Fibroblast of villous mesenchyme (primary cell): ENCODE data around the gene MAP2K7. TPM values are rescaled to one million over a fixed set of nuclear protein-coding genes. Genes with fewer than 3 reads are reported as not detected.
A peak's percentile ranks its signal among the peaks of the same experiment; 100 is the strongest.

Source experiments
- DNase-seq: peaks from one replicate; pipeline ENCODE4 v3.0.0-alpha.2; 2010; ENCODE audit warnings: low read depth
- H3K4me3 ChIP-seq: 2 replicates; pipeline ENCODE4 v1.5.1; 2011; ENCODE audit warnings: low read depth, mild to moderate bottlenecking, low read length
- total RNA-seq: library from RNA; depleted of rRNA; stranded (reverse); fragments of >200 nt; gene quantifications from 2 replicates; pipeline ENCODE4 v1.2.3, GENCODE V29; 2012
- TF ChIP-seq, protein P1 (sequence below): IDR thresholded peaks from 2 replicates; pipeline ENCODE4 v1.5.1; 2012; ENCODE audit warnings: low read depth, mild to moderate bottlenecking, low read length; ENCODE audit not compliant: insufficient read depth

The MAP2K7 gene
- total RNA-seq, 1 donor = 12.1 TPM

DNA sequence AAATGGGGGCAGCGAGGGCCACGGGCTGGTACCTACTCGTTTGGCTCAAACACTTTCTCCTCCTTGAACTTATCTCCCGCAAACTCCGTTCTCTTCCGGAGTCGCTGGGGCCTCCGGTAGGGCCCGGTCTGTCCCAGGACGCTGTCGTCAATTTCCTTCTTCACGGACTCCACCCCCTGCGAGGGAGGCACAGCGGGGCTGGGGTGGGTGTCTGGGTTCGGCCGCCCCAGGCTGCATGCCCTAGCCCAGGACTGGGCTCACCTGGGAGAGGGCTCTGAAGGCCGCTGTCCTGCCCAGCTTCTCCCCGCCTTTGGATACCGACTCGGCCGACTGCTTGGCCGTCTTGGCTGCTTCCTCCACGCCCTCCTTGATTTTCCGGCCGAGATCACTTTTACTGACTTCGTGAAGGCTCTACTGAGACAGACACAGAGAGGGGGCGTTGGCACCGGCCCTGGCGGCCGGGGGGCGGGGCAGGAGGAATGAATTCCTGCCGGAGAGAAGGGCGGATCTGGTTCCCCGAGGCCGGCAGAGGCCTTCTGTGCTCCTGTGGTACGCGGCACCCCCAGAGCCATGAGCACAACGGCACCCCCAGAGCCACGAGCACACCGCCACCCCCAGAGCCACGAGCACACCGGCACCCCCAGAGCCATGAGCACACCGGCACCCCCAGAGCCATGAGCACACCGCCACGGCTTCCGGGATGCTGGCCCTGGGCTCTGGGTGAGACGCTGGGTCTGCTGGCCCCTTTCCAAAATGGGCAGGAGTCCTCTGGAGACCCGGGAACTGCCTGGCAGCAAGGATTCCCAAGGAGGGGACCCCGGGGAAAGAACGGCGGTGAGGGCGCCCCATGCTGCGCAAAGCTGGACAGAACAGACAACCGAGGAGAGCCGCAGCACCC is 30.4 kb downstream of the MAP2K7 start:
- no peak overlapping the region for H3K4me3 ChIP-seq
- DNase-seq = no peak
- TF ChIP-seq, protein P1, sequence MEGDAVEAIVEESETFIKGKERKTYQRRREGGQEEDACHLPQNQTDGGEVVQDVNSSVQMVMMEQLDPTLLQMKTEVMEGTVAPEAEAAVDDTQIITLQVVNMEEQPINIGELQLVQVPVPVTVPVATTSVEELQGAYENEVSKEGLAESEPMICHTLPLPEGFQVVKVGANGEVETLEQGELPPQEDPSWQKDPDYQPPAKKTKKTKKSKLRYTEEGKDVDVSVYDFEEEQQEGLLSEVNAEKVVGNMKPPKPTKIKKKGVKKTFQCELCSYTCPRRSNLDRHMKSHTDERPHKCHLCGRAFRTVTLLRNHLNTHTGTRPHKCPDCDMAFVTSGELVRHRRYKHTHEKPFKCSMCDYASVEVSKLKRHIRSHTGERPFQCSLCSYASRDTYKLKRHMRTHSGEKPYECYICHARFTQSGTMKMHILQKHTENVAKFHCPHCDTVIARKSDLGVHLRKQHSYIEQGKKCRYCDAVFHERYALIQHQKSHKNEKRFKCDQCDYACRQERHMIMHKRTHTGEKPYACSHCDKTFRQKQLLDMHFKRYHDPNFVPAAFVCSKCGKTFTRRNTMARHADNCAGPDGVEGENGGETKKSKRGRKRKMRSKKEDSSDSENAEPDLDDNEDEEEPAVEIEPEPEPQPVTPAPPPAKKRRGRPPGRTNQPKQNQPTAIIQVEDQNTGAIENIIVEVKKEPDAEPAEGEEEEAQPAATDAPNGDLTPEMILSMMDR = no peak

DNA sequence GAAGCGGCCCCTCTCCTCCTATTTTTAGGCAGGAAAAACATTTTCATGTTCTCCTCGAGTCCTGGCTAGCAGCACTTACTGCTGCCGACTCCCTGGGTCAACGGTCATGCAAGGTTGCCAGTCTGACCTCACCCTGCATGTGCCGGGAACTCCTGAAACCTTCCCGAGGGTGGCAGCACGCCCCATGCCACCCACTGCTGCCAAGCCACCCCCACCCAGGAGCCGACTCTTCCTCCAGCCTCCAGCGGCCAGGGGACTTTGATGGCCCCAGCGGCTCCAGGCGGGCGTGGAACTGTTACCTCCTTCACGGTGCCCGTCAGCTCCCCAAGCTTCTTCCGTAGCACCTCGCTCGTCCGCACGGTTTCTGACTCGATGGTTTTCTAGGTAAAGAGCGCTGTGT is 31.1 kb downstream of the MAP2K7 start:
- H3K4me3 ChIP-seq = no peak overlapping the region
- no peak for DNase-seq
- TF ChIP-seq, protein P1 = no peak

DNA sequence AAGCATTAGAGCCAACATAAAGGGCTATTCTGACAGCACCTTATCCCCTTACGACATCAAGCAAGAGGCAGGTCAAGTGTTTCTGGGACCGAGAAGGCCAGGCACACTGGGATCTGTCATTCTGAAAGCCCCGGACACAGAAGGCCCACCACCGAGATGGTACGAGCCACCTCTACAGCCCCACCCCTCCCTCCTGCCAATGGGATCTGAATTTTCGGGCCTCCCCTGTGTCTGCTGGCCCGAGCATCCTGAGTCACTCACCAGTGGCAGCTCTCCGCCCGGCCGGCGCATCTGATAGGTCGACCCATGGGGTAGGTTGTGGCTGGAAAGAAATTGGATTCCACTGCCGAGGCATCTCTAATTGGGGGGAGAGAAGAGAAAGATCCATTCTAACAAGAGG is 37.2 kb downstream of the MAP2K7 start:
- H3K4me3 ChIP-seq = no peak overlapping the region
- TF ChIP-seq, protein P1 = no peak
- DNase-seq = no peak

DNA sequence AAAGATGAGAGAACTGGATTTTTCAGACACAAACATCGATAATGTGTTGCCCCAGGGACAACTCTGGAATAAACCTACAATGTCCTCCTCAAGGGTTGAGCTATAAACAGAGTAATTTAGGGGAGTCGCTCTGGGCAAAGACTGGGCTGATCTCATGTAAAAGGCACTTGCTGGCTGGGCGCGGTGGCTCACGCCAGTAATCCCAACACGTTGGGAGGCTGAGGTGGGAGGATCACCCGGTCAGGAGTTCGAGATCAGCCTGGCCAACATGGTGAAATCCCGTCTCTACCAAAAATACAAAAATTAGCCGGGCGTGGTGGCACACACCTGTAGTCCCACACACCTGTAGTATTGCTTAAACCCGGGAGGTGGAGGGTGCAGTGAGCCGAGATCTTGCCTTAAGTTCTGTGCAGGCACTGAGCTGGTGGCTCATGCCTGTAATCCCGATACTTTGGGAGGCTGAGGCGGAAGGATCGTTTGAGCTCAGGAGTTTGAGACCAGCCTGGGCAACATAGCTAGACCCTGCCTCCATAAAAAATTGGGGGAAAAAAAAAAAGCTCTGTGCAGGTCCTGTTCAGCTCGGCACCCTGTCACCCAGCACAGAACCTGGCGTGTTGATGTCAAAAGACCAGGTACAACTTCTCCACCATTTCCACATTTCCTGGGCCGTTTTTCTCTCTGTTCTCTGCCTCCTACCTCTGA is 38.4 kb downstream of the MAP2K7 start:
- H3K4me3 ChIP-seq = peak overlapping the region; percentile 84
- DNase-seq = no peak
- TF ChIP-seq, protein P1 = no peak

DNA sequence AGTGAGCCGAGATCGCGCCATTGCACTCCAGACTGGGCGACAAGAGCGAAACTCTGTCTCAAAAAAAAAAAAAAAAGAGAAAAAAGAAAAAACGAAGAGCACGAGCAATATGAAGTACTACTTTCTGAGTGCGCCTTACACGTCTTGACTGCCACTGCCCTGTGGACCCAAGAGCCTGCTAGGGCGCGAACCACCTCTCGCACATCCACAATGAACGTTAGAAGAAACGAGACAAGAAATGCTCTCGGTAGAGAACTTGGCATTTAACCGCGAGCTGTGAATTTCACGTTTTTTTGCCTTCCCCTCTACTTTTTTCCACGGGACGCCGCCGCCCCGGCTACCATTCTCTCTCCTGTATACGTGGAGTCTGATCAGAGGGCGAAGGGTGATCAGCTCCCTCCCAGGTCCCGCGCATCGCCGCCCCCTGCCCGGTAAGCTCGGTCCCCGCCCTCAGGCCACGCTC is 39.3 kb downstream of the MAP2K7 start:
- H3K4me3 ChIP-seq = peak overlapping the region; percentile 84
- TF ChIP-seq, protein P1 = no peak
- DNase-seq = peak; percentile 25

DNA sequence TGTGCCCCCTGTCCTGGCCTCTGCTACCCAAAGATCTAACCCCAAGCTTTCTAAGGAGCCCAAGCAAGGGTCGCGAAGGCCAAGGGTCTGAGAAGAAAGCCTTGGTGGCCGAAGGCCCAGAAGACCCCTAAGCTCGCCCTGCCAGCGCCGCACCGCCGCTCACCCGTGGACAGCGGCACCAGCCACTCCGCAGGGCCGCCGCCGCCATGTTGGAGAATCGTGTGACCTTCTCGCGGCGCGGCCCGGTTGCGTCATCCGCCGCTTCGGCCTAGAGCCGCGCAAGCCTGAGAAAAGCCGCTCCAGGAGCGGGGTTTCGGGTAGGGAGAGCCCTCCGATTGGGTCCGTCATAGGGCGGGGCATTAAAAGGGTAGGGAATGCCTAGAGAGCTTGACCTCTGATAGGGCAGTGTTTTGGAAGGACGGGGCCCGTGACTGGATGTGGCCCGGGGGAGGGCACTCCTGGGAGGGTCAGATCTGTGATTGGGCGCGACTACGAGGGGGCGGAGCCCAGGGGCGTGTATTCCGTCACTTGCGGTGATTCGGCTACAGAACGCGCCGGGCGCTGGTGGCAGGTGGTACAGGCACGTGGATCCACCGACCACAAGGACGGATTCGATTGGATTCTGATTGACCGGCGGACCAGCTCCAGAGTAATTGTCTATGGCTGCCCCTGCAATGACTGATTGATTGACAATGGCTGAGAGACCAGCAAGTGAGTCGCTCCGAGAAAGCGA is 39.9 kb downstream of the MAP2K7 start, which contains the start of gene TIMM44:
TSS of gene TIMM44 (minus strand) at position 223 of the 733 bp plus-strand sequence. CDS start at position 208, 15 bp downstream.
- H3K4me3 ChIP-seq = peak within 1 kb of the TSS; percentile 84
- peak; percentile 100 for DNase-seq
- TF ChIP-seq, protein P1 = no peak
